SK-N-SH (cell line): ENCODE results near the gene KMT5C. TPM values are rescaled to one million over a fixed set of nuclear protein-coding genes. Genes with fewer than 3 reads are reported as not detected.

ENCODE experiments used
- CTCF ChIA-PET: fragments of 300-600, 350-600 bp; formaldehyde crosslinking; extraction: SDS; loops from one replicate; lab custom pipeline; 2021; lab: Yijun Ruan, JAX
- POLR2A ChIA-PET: fragments of 350-600 bp; sonication (Branson Sonifier 250); formaldehyde crosslinking; extraction: SDS; loops from one replicate; lab custom pipeline; 2020; ENCODE audit warnings: antibody characterized with exemption, inconsistent platforms; lab: Yijun Ruan, JAX
- DNase-seq: peaks from one replicate; pipeline ENCODE4 v3.0.0; 2012
- H2AFZ ChIP-seq: fragments of 200-600 bp; sonication (generic); 2 replicates; pipeline ENCODE4 v1.8.1; 2016; ENCODE audit warnings: antibody characterized with exemption, mild to moderate bottlenecking, low read depth
- H3F3A ChIP-seq: fragments of 200-600 bp; sonication (generic); replicated peaks from 2 replicates; pipeline ENCODE3; 2016; ENCODE audit warnings: antibody characterized with exemption, mild to moderate bottlenecking; ENCODE audit not compliant: insufficient read depth
- H3K27ac ChIP-seq, 2 experiments: fragments of 200-500 bp in 1 of 2; fragments of 200-600 bp in 1 of 2; sonication (Bioruptor generic) in 1 of 2; sonication (generic), shearing (Covaris generic) in 1 of 2; 2 replicates each; pipeline versions ENCODE4 v1.5.1 to v1.6.1; 2014 to 2016; ENCODE audit warnings: low read depth in 2 of 2, inconsistent platforms in 1 of 2, low read length in 1 of 2, mild to moderate bottlenecking in 1 of 2, mixed read lengths in 1 of 2
- H3K27me3 ChIP-seq: fragments of 200-600 bp; sonication (generic), shearing (Covaris generic); 2 replicates; pipeline ENCODE4 v1.6.1; 2016; ENCODE audit warnings: mixed run types; ENCODE audit not compliant: insufficient read depth
- H3K36me3 ChIP-seq, 2 experiments: fragments of 200-500 bp in 1 of 2; fragments of 200-600 bp in 1 of 2; sonication (Bioruptor generic) in 1 of 2; sonication (generic) in 1 of 2; replicated peaks in 1 of 2; 2 replicates each; pipeline versions ENCODE3 to v1.5.1; 2014 to 2016; ENCODE audit warnings: low read length in 1 of 2, mild to moderate bottlenecking in 1 of 2; ENCODE audit not compliant: insufficient read depth in 2 of 2, control insufficient read depth in 1 of 2
- H3K4me1 ChIP-seq, 2 experiments: fragments of 200-500 bp in 1 of 2; fragments of 200-600 bp in 1 of 2; sonication (Bioruptor generic) in 1 of 2; sonication (generic), shearing (Covaris generic) in 1 of 2; 2 replicates each; pipeline versions ENCODE4 v1.5.1 to v1.6.1; 2014 to 2016; ENCODE audit warnings: low read depth in 1 of 2, low read length in 1 of 2, mixed run types in 1 of 2; ENCODE audit not compliant: insufficient read depth in 2 of 2, control insufficient read depth in 1 of 2
- H3K4me2 ChIP-seq: fragments of 200-600 bp; sonication (generic), shearing (Covaris generic); 2 replicates; pipeline ENCODE4 v1.6.1; 2017; ENCODE audit warnings: mixed run types
- H3K4me3 ChIP-seq, 2 experiments: fragments of 200-500 bp in 1 of 2; fragments of 200-600 bp in 1 of 2; sonication (Bioruptor generic) in 1 of 2; sonication (generic), shearing (Covaris generic) in 1 of 2; 2 replicates each; pipeline versions ENCODE4 v1.5.1 to v1.8.1; 2014 to 2016; ENCODE audit warnings: low read depth in 2 of 2, inconsistent platforms in 1 of 2, low read length in 1 of 2, mild to moderate bottlenecking in 1 of 2, mixed read lengths in 1 of 2, moderate library complexity in 1 of 2
- H3K79me2 ChIP-seq: fragments of 200-600 bp; sonication (generic); 2 replicates; pipeline ENCODE4 v1.8.1; 2017; ENCODE audit warnings: mild to moderate bottlenecking; ENCODE audit not compliant: insufficient read depth
- H3K9ac ChIP-seq: fragments of 200-600 bp; sonication (generic); 2 replicates; pipeline ENCODE4 v1.6.1; 2017; ENCODE audit warnings: mixed run types
- H3K9me2 ChIP-seq: fragments of 200-600 bp; sonication (generic); 2 replicates; pipeline ENCODE4 v1.6.1; 2017; ENCODE audit warnings: mixed run types
- H3K9me3 ChIP-seq: fragments of 200-600 bp; sonication (generic); 2 replicates; pipeline ENCODE4 v1.6.1; 2017; ENCODE audit warnings: mixed run types, mild to moderate bottlenecking, moderate library complexity
- H4K20me1 ChIP-seq: fragments of 200-600 bp; sonication (generic); 2 replicates; pipeline ENCODE4 v1.6.1; 2017; ENCODE audit warnings: mild to moderate bottlenecking, mixed run types; ENCODE audit not compliant: insufficient read depth
- EP300 ChIP-seq, 2 experiments: IDR thresholded peaks; 2 replicates each; pipeline versions ENCODE4 v1.4.0 to v1.6.1; 2012; ENCODE audit warnings: borderline replicate concordance in 1 of 2, low read depth in 1 of 2, low read length in 1 of 2
- FOXJ3 ChIP-seq: sonication (generic); formaldehyde crosslinking; IDR thresholded peaks from 2 replicates; pipeline ENCODE4 v1.5.1; 2020; ENCODE audit warnings: mild to moderate bottlenecking, missing genetic modification reagents
- JUND ChIP-seq: IDR thresholded peaks from 2 replicates; pipeline ENCODE4 v1.4.0; 2012
- MXI1 ChIP-seq: IDR thresholded peaks from 2 replicates; pipeline ENCODE4 v1.6.1; 2012; ENCODE audit warnings: mild to moderate bottlenecking, low read depth, low read length, improper control_type of control experiment
- PBX3 ChIP-seq: IDR thresholded peaks from 2 replicates; pipeline ENCODE4; 2012
- SIN3A ChIP-seq: IDR thresholded peaks from 2 replicates; pipeline ENCODE4 v1.6.1; 2012; ENCODE audit warnings: low read depth, mild to moderate bottlenecking, low read length, moderate library complexity, borderline replicate concordance
- TEAD4 ChIP-seq: IDR thresholded peaks from 2 replicates; pipeline ENCODE4 v1.4.0; 2012; ENCODE audit warnings: mild to moderate bottlenecking, borderline replicate concordance; ENCODE audit not compliant: insufficient read depth
- USF1 ChIP-seq: IDR thresholded peaks from 2 replicates; pipeline ENCODE4 v1.4.0; 2012; ENCODE audit warnings: low read depth, borderline replicate concordance
- USF2 ChIP-seq: fragments of 150-350 bp; IDR thresholded peaks from 2 replicates; pipeline ENCODE4 v1.6.1; 2017; ENCODE audit warnings: antibody characterized with exemption, low read length, low read depth, borderline replicate concordance
- YY1 ChIP-seq: IDR thresholded peaks from 2 replicates; pipeline ENCODE4 v1.4.0; 2012; ENCODE audit warnings: low read depth, mild to moderate bottlenecking
- ZBTB33 ChIP-seq: IDR thresholded peaks from 2 replicates; pipeline ENCODE4 v1.4.0; 2012; ENCODE audit warnings: low read depth, borderline replicate concordance
- WGBS: methylation state at CpG from one replicate; pipeline ENCODE4 v1.1.6; 2017; ENCODE audit warnings: low lambda C conversion rate; 5-methylcytosine and 5-hydroxymethylcytosine counted together
- polyA plus RNA-seq, 3 experiments: library from polyadenylated mRNA; depleted of rRNA; stranded (reverse); fragments of >200 nt; gene quantifications; 2 replicates each; pipeline ENCODE4 v1.2.3, GENCODE V29; 2012

The KMT5C gene
- polyA plus RNA-seq, 1 of the 3 experiments (the other 2 are of a cell fraction): 14.0 TPM

- H3K27me3 ChIP-seq: no peaks in the 10 kb centered on the region
- peak within 1 kb of the TSS; percentile 94 for H2AFZ ChIP-seq
- TF ChIP-seq USF1 (no peak), EP300 (IDR thresholded peaks at IDR 0.05; ENCODE audit: borderline replicate concordance in 1 of 2, low read depth in 1 of 2, low read length in 1 of 2) (no peak), MXI1 (no peak), ZBTB33 (no peak), FOXJ3 (CRISPR knock-in tag) (no peak), USF2 (no peak), TEAD4 (no peak), JUND (no peak), SIN3A (no peak), YY1 (no peak), PBX3 (no peak)
- H3K27ac ChIP-seq: peak within 1 kb of the TSS; percentile 98
- H3K79me2 ChIP-seq: peaks cover 36% of the 10 kb centered on the region
- peak within 1 kb of the TSS; percentile 86 to 97 for H3K4me3 ChIP-seq
- H3F3A ChIP-seq: peaks cover 16% of the 10 kb centered on the region
- H3K4me1 ChIP-seq: peaks cover 18 to 40% of the 10 kb centered on the region in 2 experiments; a peak in 3 of 4 replicates
- H3K36me3 ChIP-seq: peaks cover 26 to 31% of the 10 kb centered on the region in 2 experiments
- no peaks in the 10 kb centered on the region for H3K9me2 ChIP-seq
- ChIA-PET POLR2A (interaction anchor here (1.0 to 1.9 kb wide), 7 partner anchors 16 to 157 kb away, joined by 3 to 12 read pairs (median 4); partner anchors contain the start of genes KMT5C, UBE2S and ZNF628), CTCF (interaction anchor here (0.5 to 2.9 kb wide), 25 partner anchors 11 to 270 kb away, joined by 3 to 33 read pairs (median 3); partner anchors contain the start of genes DNAAF3 and IL11)
- no peaks in the 10 kb centered on the region for H3K9me3 ChIP-seq
- DNase-seq: peak; percentile 30
- WGBS: 55% methylated on average over 33 of the region's 72 CpGs
- H3K4me2 ChIP-seq: peak within 1 kb of the TSS; percentile 78
- peaks cover 34% of the 10 kb centered on the region for H4K20me1 ChIP-seq
- H3K9ac ChIP-seq: peak within 1 kb of the TSS; percentile 97
Observed at GRCh38 chr19:55384131-55384919, 44.6 kb downstream of the KMT5C start, which contains the start of gene TMEM238. Gene TMEM238 (minus strand): TSS chr19:55384292. CDS start chr19:55384259, 33 bp downstream.
